ENCODE measurements around the gene TOP3A.
A peak's percentile ranks its signal among the peaks of the same experiment; 100 is the strongest.

The TOP3A gene

GRCh38 chr17:18278867-18279266, 35.9 kb downstream of the TOP3A start:
- ATAC-seq (ENCODE audit: low read depth), result no peak
- TF ChIP-seq CTCF (IDR thresholded peaks at IDR 0.05; ENCODE audit: poor library complexity, severe bottlenecking), result no peak
- Histone ChIP-seq H3K27me3 (ENCODE audit: insufficient read depth, poor library complexity, severe bottlenecking) (no peaks in the 10 kb centered on the region), H3K4me3 (ENCODE audit: severe bottlenecking) (no peak overlapping the region), H3K9me3 (ENCODE audit: severe bottlenecking) (no peaks in the 10 kb centered on the region), H3K4me1 (ENCODE audit: insufficient read depth, poor library complexity, severe bottlenecking) (no peaks in the 10 kb centered on the region), H3K36me3 (ENCODE audit: low read depth) (peaks cover 69% of the 10 kb centered on the region), H3K27ac (ENCODE audit: poor library complexity, severe bottlenecking) (no peak overlapping the region)
- no peak for DNase-seq (ENCODE audit: low spot score)

- no peak for TF ChIP-seq CTCF (IDR thresholded peaks at IDR 0.05; ENCODE audit: poor library complexity, severe bottlenecking)
- H3K4me3 ChIP-seq (ENCODE audit: severe bottlenecking), result no peak overlapping the region
These were observed 37.7 kb downstream of the TOP3A start for GRCh38 chr17:18277076-18277475.

GRCh38 chr17:18270046-18270931, 44.5 kb downstream of the TOP3A start:
- DNase-seq (ENCODE audit: low spot score), result no peak
- Histone ChIP-seq H3K9me3 (ENCODE audit: severe bottlenecking) (no peaks in the 10 kb centered on the region), H3K27me3 (ENCODE audit: insufficient read depth, poor library complexity, severe bottlenecking) (no peaks in the 10 kb centered on the region), H3K4me3 (ENCODE audit: severe bottlenecking) (no peak overlapping the region), H3K27ac (ENCODE audit: poor library complexity, severe bottlenecking) (no peak overlapping the region), H3K36me3 (ENCODE audit: low read depth) (peaks cover 18% of the 10 kb centered on the region; the same call in 1 of the 2 replicates), H3K4me1 (ENCODE audit: insufficient read depth, poor library complexity, severe bottlenecking) (peaks cover 12% of the 10 kb centered on the region)
- no peak for ATAC-seq (ENCODE audit: low read depth)
- no peak for TF ChIP-seq CTCF (IDR thresholded peaks at IDR 0.05; ENCODE audit: poor library complexity, severe bottlenecking)

More at GRCh38 chr17:18277076-18277475, 37.7 kb downstream of the TOP3A start:
- no peaks in the 10 kb centered on the region for H3K4me1 ChIP-seq (ENCODE audit: insufficient read depth, poor library complexity, severe bottlenecking)
- H3K27ac ChIP-seq (ENCODE audit: poor library complexity, severe bottlenecking), result no peak overlapping the region
- DNase-seq (ENCODE audit: low spot score) (no peak), ATAC-seq (ENCODE audit: low read depth) (no peak)
- H3K36me3 ChIP-seq (ENCODE audit: low read depth), result peaks cover 61% of the 10 kb centered on the region
- H3K9me3 ChIP-seq (ENCODE audit: severe bottlenecking), result no peaks in the 10 kb centered on the region
- no peaks in the 10 kb centered on the region for H3K27me3 ChIP-seq (ENCODE audit: insufficient read depth, poor library complexity, severe bottlenecking)

- TF ChIP-seq CTCF (IDR thresholded peaks at IDR 0.05; ENCODE audit: poor library complexity, severe bottlenecking), result no peak
- Histone ChIP-seq H3K4me1 (ENCODE audit: insufficient read depth, poor library complexity, severe bottlenecking) (peaks cover 12% of the 10 kb centered on the region), H3K27me3 (ENCODE audit: insufficient read depth, poor library complexity, severe bottlenecking) (no peaks in the 10 kb centered on the region), H3K4me3 (ENCODE audit: severe bottlenecking) (no peak overlapping the region), H3K9me3 (ENCODE audit: severe bottlenecking) (no peaks in the 10 kb centered on the region), H3K36me3 (ENCODE audit: low read depth) (peaks cover 18% of the 10 kb centered on the region), H3K27ac (ENCODE audit: poor library complexity, severe bottlenecking) (peak overlapping the region; percentile 28)
- DNase-seq (ENCODE audit: low spot score), result no peak
- ATAC-seq (ENCODE audit: low read depth), result peak; percentile 79
These were observed 46.7 kb downstream of the TOP3A start for GRCh38 chr17:18267927-18268711.

Data from RWPE2 (cell line).